ENCODE results near the gene GCA.

DNA sequence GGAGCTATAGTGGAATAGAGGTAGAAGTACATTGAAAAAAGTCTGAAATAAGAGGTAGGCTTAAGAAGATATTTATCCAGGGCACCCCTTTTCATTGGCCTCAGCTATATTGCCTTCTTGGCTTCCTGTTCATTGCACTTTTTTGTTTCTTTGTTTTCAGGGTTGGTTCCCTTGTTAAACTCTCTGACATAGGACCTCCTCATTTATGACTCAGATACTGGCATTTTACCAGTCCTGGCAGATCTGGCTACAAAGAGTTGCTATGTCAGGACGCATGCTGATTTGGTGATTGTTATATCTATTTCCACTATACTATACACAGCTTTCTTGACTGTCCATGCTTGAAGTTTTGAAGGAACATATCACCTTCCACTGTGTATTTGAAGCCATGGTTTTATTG is 60.0 kb downstream of the GCA start:
- TF ChIP-seq TAF1 (IDR thresholded peaks at IDR 0.05; ENCODE audit: low read depth) (no peak), MXI1 (conservative IDR thresholded peaks at IDR 0.05; ENCODE audit: poor library complexity, severe bottlenecking) (no peak), EZH2 (IDR thresholded peaks at IDR 0.05; ENCODE audit: borderline replicate concordance, insufficient read depth, low read length, poor library complexity, severe bottlenecking) (no peak), SMC3 (conservative IDR thresholded peaks at IDR 0.05; ENCODE audit: poor library complexity) (no peak), EP300 (conservative IDR thresholded peaks at IDR 0.05; ENCODE audit: poor library complexity, severe bottlenecking) (no peak), RAD21 (conservative IDR thresholded peaks at IDR 0.05) (no peak)
- TF ChIP-seq, protein P1, sequence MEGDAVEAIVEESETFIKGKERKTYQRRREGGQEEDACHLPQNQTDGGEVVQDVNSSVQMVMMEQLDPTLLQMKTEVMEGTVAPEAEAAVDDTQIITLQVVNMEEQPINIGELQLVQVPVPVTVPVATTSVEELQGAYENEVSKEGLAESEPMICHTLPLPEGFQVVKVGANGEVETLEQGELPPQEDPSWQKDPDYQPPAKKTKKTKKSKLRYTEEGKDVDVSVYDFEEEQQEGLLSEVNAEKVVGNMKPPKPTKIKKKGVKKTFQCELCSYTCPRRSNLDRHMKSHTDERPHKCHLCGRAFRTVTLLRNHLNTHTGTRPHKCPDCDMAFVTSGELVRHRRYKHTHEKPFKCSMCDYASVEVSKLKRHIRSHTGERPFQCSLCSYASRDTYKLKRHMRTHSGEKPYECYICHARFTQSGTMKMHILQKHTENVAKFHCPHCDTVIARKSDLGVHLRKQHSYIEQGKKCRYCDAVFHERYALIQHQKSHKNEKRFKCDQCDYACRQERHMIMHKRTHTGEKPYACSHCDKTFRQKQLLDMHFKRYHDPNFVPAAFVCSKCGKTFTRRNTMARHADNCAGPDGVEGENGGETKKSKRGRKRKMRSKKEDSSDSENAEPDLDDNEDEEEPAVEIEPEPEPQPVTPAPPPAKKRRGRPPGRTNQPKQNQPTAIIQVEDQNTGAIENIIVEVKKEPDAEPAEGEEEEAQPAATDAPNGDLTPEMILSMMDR (IDR thresholded peaks at IDR 0.05; ENCODE audit: poor library complexity, severe bottlenecking): no peak
